Measurements from ENCODE around the gene STX1B. TPM values are rescaled to one million over a fixed set of nuclear protein-coding genes. Genes with fewer than 3 reads are reported as not detected.

The STX1B gene
- total RNA-seq, 4 donors from 2014 or later = 0.49 to 2.2 (median 0.90) TPM

- TF ChIP-seq, protein P1, sequence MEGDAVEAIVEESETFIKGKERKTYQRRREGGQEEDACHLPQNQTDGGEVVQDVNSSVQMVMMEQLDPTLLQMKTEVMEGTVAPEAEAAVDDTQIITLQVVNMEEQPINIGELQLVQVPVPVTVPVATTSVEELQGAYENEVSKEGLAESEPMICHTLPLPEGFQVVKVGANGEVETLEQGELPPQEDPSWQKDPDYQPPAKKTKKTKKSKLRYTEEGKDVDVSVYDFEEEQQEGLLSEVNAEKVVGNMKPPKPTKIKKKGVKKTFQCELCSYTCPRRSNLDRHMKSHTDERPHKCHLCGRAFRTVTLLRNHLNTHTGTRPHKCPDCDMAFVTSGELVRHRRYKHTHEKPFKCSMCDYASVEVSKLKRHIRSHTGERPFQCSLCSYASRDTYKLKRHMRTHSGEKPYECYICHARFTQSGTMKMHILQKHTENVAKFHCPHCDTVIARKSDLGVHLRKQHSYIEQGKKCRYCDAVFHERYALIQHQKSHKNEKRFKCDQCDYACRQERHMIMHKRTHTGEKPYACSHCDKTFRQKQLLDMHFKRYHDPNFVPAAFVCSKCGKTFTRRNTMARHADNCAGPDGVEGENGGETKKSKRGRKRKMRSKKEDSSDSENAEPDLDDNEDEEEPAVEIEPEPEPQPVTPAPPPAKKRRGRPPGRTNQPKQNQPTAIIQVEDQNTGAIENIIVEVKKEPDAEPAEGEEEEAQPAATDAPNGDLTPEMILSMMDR (IDR thresholded peaks at IDR 0.05; ENCODE audit: low read depth) = no peak
Measured at GRCh38 chr16:30958175-30959079, 52.0 kb downstream of the STX1B start.

GRCh38 chr16:30957456-30958174, 52.8 kb downstream of the STX1B start, which contains the start of gene SETD1A:
Gene SETD1A, plus strand, starts transcription at chr16:30957754. Its CDS starts 978 bp downstream, at chr16:30958732.
- TF ChIP-seq, protein P1 (IDR thresholded peaks at IDR 0.05; ENCODE audit: low read depth) = no peak

GRCh38 chr16:30956601-30957455, 53.6 kb downstream of the STX1B start:
- TF ChIP-seq, protein P1 (IDR thresholded peaks at IDR 0.05; ENCODE audit: low read depth) = no peak

- TF ChIP-seq, protein P1 (IDR thresholded peaks at IDR 0.05; ENCODE audit: low read depth) = no peak
Measured at GRCh38 chr16:30954993-30955392, 55.4 kb downstream of the STX1B start.

GRCh38 chr16:30953511-30954124, 56.8 kb downstream of the STX1B start:
- TF ChIP-seq, protein P1 (IDR thresholded peaks at IDR 0.05; ENCODE audit: low read depth) = no peak

DNA sequence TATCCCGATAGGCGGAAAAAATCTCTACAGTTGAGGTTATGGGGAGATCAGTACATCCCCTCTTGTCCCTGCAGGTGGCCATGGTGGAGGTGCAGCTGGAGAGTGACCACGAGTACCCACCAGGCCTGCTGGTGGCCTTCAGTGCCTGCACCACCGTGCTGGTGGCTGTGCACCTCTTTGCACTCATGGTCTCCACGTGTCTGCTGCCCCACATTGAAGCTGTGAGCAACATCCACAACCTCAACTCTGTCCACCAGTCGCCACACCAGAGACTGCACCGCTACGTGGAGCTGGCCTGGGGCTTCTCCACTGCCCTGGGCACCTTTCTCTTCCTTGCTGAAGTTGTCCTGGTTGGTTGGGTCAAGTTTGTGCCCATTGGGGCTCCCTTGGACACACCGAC, 57.3 kb downstream of the STX1B start:
- TF ChIP-seq, protein P1 (IDR thresholded peaks at IDR 0.05; ENCODE audit: low read depth) = no peak
